Astrocyte of the cerebellum (primary cell): ENCODE data around the gene METTL15.

Source experiments
- DNase-seq: peaks from one replicate; pipeline ENCODE4 v3.0.0-alpha.2; 2011; ENCODE audit warnings: low read depth
- H3K4me3 ChIP-seq: 2 replicates; pipeline ENCODE4 v1.5.1; 2011; ENCODE audit warnings: mild to moderate bottlenecking, low read depth, low read length, moderate library complexity
- in situ Hi-C: cut with HindIII; loops from 2 replicates; pipeline ENCODE4 v1.10.0; 2017; ENCODE audit warnings: low sequenced_read_pairs
- TF ChIP-seq, protein P1 (sequence below): IDR thresholded peaks from 2 replicates; pipeline ENCODE4 v1.5.1; 2012; ENCODE audit warnings: low read length, low read depth, moderate library complexity, mild to moderate bottlenecking; ENCODE audit errors: missing control alignments

The METTL15 gene

GRCh38 chr11:28144808-28145207 is 36.6 kb downstream of the METTL15 start:
- TF ChIP-seq, protein P1, sequence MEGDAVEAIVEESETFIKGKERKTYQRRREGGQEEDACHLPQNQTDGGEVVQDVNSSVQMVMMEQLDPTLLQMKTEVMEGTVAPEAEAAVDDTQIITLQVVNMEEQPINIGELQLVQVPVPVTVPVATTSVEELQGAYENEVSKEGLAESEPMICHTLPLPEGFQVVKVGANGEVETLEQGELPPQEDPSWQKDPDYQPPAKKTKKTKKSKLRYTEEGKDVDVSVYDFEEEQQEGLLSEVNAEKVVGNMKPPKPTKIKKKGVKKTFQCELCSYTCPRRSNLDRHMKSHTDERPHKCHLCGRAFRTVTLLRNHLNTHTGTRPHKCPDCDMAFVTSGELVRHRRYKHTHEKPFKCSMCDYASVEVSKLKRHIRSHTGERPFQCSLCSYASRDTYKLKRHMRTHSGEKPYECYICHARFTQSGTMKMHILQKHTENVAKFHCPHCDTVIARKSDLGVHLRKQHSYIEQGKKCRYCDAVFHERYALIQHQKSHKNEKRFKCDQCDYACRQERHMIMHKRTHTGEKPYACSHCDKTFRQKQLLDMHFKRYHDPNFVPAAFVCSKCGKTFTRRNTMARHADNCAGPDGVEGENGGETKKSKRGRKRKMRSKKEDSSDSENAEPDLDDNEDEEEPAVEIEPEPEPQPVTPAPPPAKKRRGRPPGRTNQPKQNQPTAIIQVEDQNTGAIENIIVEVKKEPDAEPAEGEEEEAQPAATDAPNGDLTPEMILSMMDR, result no peak
- no peak overlapping the region for H3K4me3 ChIP-seq
- in situ Hi-C loops, result no loop called here
- peak; percentile 82 for DNase-seq

DNA sequence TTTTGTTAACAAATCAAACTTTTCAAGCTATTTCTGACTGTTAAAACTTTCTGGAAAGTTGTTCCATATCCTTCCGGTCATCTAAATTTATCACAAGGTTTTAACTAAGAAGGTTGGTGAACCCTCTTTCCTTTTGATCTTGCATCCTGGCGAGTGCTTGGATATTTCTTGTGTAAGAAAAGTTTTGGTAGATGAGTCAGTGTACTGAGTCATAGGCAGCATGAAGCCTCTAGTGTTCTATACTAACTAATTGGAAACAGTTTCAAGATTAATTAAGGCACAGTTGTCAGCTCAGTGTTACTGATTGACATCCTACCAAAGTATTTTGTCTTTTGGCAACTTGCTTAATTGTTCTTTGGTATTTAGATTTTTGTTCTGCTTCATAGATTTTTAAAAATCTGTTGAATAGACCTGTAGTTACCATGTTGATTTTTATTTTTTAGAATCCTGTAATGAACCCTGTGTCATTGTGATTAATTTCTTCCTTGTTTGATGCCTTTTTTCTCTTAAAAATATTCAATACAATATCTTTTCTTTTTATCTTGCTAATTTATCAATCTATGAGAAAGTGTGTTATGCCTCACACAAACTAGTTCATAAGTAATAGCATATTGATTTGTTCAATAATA is 38.0 kb downstream of the METTL15 start:
- TF ChIP-seq, protein P1, result no peak
- in situ Hi-C loops, result no loop called here
- peak; percentile 85 for DNase-seq
- H3K4me3 ChIP-seq, result no peak overlapping the region

DNA sequence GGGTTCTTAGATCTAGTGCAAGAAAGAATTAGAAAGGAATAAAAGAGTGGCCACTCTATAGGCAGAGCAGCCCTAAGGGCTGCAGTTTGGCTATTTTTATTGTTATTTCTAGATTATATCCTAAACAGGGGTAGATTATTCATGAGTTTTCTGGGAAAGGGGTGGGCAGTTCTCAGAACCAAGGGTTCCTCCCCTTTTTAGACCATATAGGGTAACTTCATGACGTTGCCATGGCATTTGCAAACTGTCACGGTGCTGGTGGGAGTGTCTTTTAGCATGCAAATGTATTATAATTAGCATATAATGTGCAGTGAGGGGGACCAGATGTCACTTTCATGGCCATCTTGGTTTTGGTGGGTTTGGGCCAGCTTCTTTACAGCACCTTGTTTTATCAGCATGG is 44.6 kb downstream of the METTL15 start:
- TF ChIP-seq, protein P1, result no peak
- H3K4me3 ChIP-seq, result no peak overlapping the region
- no peak for DNase-seq
- in situ Hi-C loops, result no loop called here

- TF ChIP-seq, protein P1, result no peak
- DNase-seq, result no peak
- no peak overlapping the region for H3K4me3 ChIP-seq
- in situ Hi-C loops, result no loop called here
These were observed 45.4 kb downstream of the METTL15 start for GRCh38 chr11:28153586-28153985.

GRCh38 chr11:28168718-28169117 is 60.5 kb downstream of the METTL15 start:
- TF ChIP-seq, protein P1, result no peak
- DNase-seq, result no peak
- in situ Hi-C loops, result no loop called here
- H3K4me3 ChIP-seq, result no peak overlapping the region

GRCh38 chr11:28169816-28170215 is 61.6 kb downstream of the METTL15 start:
- H3K4me3 ChIP-seq, result no peak overlapping the region
- TF ChIP-seq, protein P1, result no peak
- no peak for DNase-seq
- in situ Hi-C loops, result no loop called here

DNA sequence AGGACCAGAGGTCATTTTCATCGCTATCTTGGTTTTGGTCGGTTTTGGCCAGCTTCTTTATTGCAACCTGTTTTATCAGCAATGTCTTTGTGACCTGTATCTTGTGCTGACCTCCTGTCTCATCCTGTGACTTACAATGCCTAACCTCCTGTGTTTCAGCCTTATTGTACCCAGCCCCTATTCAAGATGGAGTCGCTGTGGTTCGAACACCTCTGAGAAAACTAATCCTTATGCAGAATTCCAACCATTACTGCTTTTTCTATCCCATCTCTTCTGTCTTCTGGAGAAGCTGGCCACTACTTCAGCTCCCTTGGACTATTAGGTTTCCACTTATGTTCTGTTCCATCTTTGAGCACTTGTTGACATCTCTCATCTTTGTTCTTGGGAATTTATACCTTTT is 62.6 kb downstream of the METTL15 start:
- TF ChIP-seq, protein P1, result no peak
- no peak for DNase-seq
- H3K4me3 ChIP-seq, result no peak overlapping the region
- in situ Hi-C loops, result no loop called here
